ENCODE measurements around the gene STK32C.

- TF ChIP-seq CTCF (IDR thresholded peaks at IDR 0.05): no peak
- TF ChIP-seq POLR2A (IDR thresholded peaks at IDR 0.05): no peak
- TF ChIP-seq POLR2AphosphoS5 (IDR thresholded peaks at IDR 0.05; ENCODE audit: insufficient read depth in 1 of 2, low read depth in 1 of 2): no peak
These were observed 109.7 kb downstream of the STK32C start for GRCh38 chr10:132198068-132198370.
